Measurements from ENCODE around the gene CAPZA2.

DNA sequence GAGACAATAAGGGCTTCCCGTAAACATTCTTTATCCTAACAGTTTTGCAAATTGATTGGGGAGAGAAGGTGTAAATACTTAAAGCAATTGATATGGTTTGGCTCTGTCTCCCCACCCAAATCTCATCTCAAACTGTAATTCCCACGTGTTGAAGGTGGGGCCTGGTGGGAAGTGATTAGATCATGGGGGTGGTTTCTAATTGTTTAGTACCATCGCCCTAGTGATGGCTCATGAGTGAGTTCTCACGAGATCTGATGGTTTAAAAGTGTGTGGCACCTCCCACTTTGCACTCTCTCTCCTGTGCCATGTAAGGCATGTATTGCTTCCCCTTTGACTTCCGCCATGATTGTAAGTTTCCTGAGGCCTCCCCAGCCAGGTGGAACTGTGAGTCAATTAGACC, 22.1 kb upstream of the CAPZA2 start:
- no peak for TF ChIP-seq GATA3 (IDR thresholded peaks at IDR 0.05; ENCODE audit: low read depth, low read length)
- no peak for TF ChIP-seq GATA2 (IDR thresholded peaks at IDR 0.05; ENCODE audit: low read depth, low read length)
